Activated naive CD4-positive, alpha-beta T cell treated with anti-CD3 and anti-CD28 coated beads, Interleukin-2, amount 10 ng/mL, durations not matched to agents 7 days and 5 days (primary cell): ENCODE measurements around the gene NR2C2AP.
"Not testable (repeated sequence)": the region's sequence is repeated elsewhere in the genome, so short reads cannot be mapped to it uniquely, and the experiment has no call there.

Experiments used
- CTCF ChIA-PET: fragments of 350-600 bp; sonication (Branson Sonifier 250); formaldehyde crosslinking; loops from one replicate; lab custom pipeline; 2021; ENCODE audit warnings: antibody characterized with exemption; lab: Charles Lee
- DNase-seq: peaks from one replicate; pipeline ENCODE4 v3.0.0-alpha.2; 2020
- H3K27ac Mint-ChIP-seq: one replicate; pipeline ENCODE4 v1.8.0; 2021; ENCODE audit warnings: mild to moderate bottlenecking, moderate library complexity, mixed read lengths
- H3K27me3 Mint-ChIP-seq: one replicate; pipeline ENCODE4 v1.8.0; 2021; ENCODE audit warnings: mild to moderate bottlenecking, mixed read lengths
- H3K36me3 Mint-ChIP-seq: one replicate; pipeline ENCODE4 v1.8.0; 2021; ENCODE audit warnings: mixed read lengths
- H3K4me1 Mint-ChIP-seq: one replicate; pipeline ENCODE4 v1.8.0; 2021; ENCODE audit warnings: mixed read lengths
- H3K4me3 Mint-ChIP-seq: one replicate; pipeline ENCODE4 v1.8.0; 2021; ENCODE audit warnings: mild to moderate bottlenecking, moderate library complexity, mixed read lengths
- H3K9me3 Mint-ChIP-seq: one replicate; pipeline ENCODE4 v1.8.0; 2021; ENCODE audit warnings: mixed read lengths

Gene NR2C2AP

GRCh38 chr19:19185853-19186740 is 17.1 kb downstream of the NR2C2AP start:
- H3K9me3 Mint-ChIP-seq = peaks cover 3% of the 10 kb centered on the region
- peak; percentile 78 for DNase-seq
- H3K36me3 Mint-ChIP-seq = peaks cover 18% of the 10 kb centered on the region
- H3K4me1 Mint-ChIP-seq = peaks cover 29% of the 10 kb centered on the region
- H3K27ac Mint-ChIP-seq = no peak overlapping the region
- no peak overlapping the region for H3K4me3 Mint-ChIP-seq
- CTCF ChIA-PET = interaction anchor here (0.7 to 3.0 kb wide), 4 partner anchors 12 to 178 kb away, joined by 3 to 16 read pairs (median 3); no protein-coding TSS in a partner anchor
- H3K27me3 Mint-ChIP-seq = no peaks in the 10 kb centered on the region

DNA sequence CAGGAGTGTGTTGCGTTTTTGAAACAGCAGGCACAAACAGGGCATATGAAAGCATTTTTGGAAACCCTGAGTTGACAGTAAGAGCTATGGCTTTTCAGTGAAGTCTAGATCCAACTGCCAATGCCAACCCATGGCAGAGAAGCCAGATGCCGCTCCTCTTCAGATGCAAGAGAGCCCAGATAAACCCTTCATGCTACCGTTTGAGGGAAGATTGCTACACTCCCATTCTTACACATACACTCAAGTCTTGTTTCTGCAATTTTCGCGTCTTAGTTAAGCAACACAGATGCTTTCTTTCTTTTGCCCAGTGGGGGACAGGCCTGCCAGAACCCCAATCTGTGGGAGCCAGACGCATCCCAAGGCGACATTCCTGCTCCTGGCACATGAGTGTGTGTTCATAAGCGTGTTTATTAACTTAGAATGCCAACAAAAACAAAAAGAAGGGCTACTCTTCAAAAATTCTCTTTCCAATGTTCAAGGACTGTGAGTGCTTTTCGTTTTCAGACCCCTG is 21.7 kb downstream of the NR2C2AP start:
- DNase-seq = no peak
- Mint-ChIP-seq H3K4me3 (no peak overlapping the region), H3K9me3 (peaks cover 3% of the 10 kb centered on the region), H3K4me1 (peaks cover 7% of the 10 kb centered on the region), H3K27ac (no peak overlapping the region), H3K27me3 (no peaks in the 10 kb centered on the region), H3K36me3 (peaks cover 24% of the 10 kb centered on the region)
- CTCF ChIA-PET = no interaction called here

DNA sequence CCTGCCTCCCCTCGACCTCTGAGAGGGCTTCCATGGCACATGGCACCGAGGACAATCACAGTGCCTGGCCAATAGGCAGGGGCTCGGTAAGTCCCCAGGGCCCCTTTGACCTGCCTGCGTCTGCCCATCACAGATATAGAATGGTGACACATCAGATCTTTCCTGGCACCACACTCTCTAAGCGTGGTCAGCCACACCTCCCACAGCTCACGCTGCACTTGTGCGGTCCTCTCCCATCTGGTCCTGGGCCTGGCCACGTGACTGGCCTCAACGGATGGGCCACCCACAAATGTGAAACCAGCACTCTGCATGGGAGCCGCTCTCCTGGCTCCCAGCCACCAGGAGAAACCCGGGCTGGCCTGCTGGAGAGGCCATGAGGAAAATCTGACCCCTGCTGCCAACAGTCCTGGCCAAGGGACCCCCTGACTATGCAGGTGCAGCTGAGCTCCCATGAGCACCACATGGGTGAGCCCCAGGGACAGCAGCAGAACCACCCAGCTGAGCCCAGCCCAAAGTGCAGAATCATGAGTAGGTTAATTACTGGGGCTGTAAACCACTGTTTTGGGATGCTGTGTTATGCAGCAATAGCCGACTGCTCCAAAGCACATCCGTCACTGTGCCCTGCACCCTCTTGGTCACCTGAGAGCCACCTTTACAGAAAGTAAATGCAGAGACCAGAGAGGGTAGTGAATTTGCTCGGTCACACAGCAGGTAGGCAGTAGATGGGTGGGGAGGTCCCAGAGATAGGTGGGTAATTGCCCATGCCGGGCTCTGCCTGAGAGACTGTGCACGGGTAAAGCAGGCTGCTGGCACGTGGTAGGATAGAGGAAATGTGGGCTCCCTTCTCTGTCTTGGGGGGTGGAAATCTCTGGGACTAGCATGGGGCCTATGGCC is 23.4 kb downstream of the NR2C2AP start:
- no peaks in the 10 kb centered on the region for H3K27me3 Mint-ChIP-seq
- peaks cover 19% of the 10 kb centered on the region for H3K36me3 Mint-ChIP-seq
- H3K9me3 Mint-ChIP-seq = no peaks in the 10 kb centered on the region
- no peak overlapping the region for H3K27ac Mint-ChIP-seq
- no peaks in the 10 kb centered on the region for H3K4me1 Mint-ChIP-seq
- CTCF ChIA-PET = interaction anchor here (1.3 kb wide), 1 partner anchor 11 kb away, joined by 3 read pairs; no protein-coding TSS in a partner anchor
- DNase-seq = no peak
- no peak overlapping the region for H3K4me3 Mint-ChIP-seq

- H3K9me3 Mint-ChIP-seq = no peaks in the 10 kb centered on the region
- H3K4me3 Mint-ChIP-seq = no peak overlapping the region
- CTCF ChIA-PET = interaction anchor here (4.3 kb wide), 1 partner anchor 29 kb away, joined by 44 read pairs; no protein-coding TSS in a partner anchor
- H3K27ac Mint-ChIP-seq = no peak overlapping the region
- no peaks in the 10 kb centered on the region for H3K4me1 Mint-ChIP-seq
- H3K27me3 Mint-ChIP-seq = no peaks in the 10 kb centered on the region
- H3K36me3 Mint-ChIP-seq = peaks cover 17% of the 10 kb centered on the region
- DNase-seq = no peak
Measured at GRCh38 chr19:19176950-19177349, 26.3 kb downstream of the NR2C2AP start.

DNA sequence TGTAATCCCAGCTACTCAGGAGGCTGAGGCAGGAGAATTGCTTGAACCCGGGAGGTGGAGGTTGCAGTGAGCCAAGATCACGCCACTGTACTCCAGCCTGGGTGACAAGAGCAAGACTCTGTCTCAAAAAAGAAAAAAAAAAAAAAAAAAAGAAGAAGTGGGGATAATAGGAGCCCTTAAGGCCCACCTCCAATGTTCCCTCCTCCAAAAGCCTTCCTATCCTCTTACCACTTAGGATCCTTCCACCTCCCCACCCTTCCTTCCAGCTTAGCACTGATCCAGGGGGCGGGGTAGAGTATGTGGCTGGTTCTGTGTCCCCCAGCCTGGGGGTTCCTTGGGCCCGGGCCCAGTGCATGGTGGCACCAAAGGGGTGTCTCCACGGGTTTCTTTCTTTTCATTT is 30.0 kb downstream of the NR2C2AP start:
- peaks cover 21% of the 10 kb centered on the region for H3K27me3 Mint-ChIP-seq
- peaks cover 14% of the 10 kb centered on the region for H3K4me1 Mint-ChIP-seq
- not testable (repeated sequence) for H3K36me3 Mint-ChIP-seq, H3K27ac Mint-ChIP-seq, DNase-seq, H3K4me3 Mint-ChIP-seq, H3K9me3 Mint-ChIP-seq
- CTCF ChIA-PET = interaction anchor here (2.8 to 4.3 kb wide), 3 partner anchors 11 to 26 kb away, joined by 16 to 44 read pairs (median 21); no protein-coding TSS in a partner anchor

DNA sequence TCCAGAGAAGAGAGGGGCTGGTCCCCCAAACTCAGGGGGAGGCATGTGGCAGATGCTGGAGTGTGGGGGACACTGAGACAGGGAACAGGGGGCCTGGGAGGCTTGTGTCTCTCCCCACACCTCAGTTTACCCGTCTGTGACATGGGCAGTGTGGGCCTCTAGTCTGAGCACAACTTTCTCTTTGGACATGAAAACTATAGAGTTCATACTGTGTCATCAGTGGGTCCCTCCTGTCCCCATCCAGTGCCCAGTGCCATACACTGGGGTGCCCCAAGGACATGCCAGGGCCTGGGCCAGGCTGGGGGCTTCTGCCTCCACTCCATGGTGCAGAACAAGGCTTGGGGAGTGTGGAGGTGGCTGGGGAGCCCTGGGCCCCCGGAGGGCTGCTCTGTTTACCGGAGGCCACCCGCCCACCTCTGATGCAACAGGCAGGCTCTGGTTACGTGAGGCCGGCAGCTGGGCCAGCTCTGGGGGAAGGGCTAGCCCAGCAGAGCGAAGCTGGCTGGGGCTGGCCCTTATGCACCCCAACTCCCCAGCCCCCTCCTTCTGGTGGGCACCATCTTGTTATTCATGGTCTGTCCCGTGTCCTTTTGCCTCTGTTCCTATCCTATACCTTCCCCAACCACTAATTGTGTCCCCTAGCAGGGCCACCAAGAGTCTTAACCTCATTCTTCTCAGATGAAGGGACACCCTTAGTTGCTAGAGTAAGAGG is 31.2 kb downstream of the NR2C2AP start:
- Mint-ChIP-seq H3K9me3 (no peaks in the 10 kb centered on the region), H3K4me1 (peaks cover 14% of the 10 kb centered on the region), H3K27ac (no peak overlapping the region), H3K27me3 (peaks cover 21% of the 10 kb centered on the region), H3K4me3 (no peak overlapping the region), H3K36me3 (peaks cover 3% of the 10 kb centered on the region)
- no peak for DNase-seq
- CTCF ChIA-PET = interaction anchor here (0.7 to 1.0 kb wide), 2 partner anchors 29 to 32 kb away, joined by 3 read pairs; no protein-coding TSS in a partner anchor

- H3K27ac Mint-ChIP-seq = no peak overlapping the region
- no peaks in the 10 kb centered on the region for H3K9me3 Mint-ChIP-seq
- H3K4me1 Mint-ChIP-seq = peaks cover 14% of the 10 kb centered on the region
- H3K4me3 Mint-ChIP-seq = no peak overlapping the region
- no peaks in the 10 kb centered on the region for H3K36me3 Mint-ChIP-seq
- peaks cover 21% of the 10 kb centered on the region for H3K27me3 Mint-ChIP-seq
- CTCF ChIA-PET = no interaction called here
- no peak for DNase-seq
Measured at GRCh38 chr19:19170873-19171672, 32.1 kb downstream of the NR2C2AP start.

GRCh38 chr19:19170053-19170872 is 33.0 kb downstream of the NR2C2AP start, which contains the start of gene MEF2B:
Gene MEF2B (minus strand): TSS chr19:19170263. CDS start chr19:19150735, 19,528 bp downstream.
- Mint-ChIP-seq H3K4me3 (no peak within 1 kb of the TSS), H3K36me3 (no peaks in the 10 kb centered on the region), H3K27me3 (peaks cover 21% of the 10 kb centered on the region), H3K27ac (no peak within 1 kb of the TSS), H3K9me3 (no peaks in the 10 kb centered on the region), H3K4me1 (peaks cover 14% of the 10 kb centered on the region)
- DNase-seq = peak; percentile 91
- CTCF ChIA-PET = interaction anchor here (1.4 kb wide), 1 partner anchor 23 kb away, joined by 4 read pairs; no protein-coding TSS in a partner anchor

DNA sequence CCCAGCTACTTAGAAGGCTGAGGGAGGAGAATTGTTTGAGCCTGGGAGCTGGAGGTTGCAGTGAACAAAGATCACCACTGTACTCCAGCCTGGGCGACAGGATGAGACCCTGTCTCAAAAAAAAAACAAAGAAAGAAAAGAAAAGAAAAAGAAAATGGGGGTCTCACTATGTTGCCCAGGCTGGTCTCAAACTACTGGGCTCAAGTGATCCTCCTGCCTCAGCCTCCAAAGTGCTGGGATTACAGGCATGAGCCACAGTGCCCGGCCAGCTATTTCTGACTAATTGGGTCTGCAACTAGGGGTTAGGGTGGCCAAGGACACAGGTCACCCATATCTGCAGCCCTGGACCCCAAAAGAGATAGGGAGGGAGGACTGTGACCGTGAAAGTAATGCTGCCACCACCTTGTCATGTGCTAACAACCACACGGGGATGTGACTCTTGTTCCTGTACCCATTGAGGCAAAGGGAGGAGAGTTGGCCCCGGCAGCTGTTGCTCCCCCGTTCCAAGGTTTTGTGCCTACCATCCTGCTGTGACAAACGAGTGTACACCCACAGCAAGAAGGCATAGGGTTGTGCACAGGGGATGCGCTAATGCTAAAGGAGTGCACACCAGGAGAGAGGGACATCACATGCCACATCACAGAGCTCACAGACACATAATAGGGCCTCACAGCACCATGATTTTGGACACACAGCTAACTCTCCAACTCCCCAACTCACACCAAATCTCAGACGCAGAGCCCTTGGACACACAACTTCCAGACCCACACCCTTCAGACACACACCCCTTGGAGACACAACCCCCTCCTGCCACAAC is 33.8 kb downstream of the NR2C2AP start:
- peaks cover 21% of the 10 kb centered on the region for H3K27me3 Mint-ChIP-seq
- peaks cover 14% of the 10 kb centered on the region for H3K4me1 Mint-ChIP-seq
- no peaks in the 10 kb centered on the region for H3K36me3 Mint-ChIP-seq
- DNase-seq = no peak
- H3K27ac Mint-ChIP-seq = no peak overlapping the region
- CTCF ChIA-PET = interaction anchor here (1.1 to 1.4 kb wide), 2 partner anchors 10 to 22 kb away, joined by 3 to 4 read pairs; no protein-coding TSS in a partner anchor
- H3K4me3 Mint-ChIP-seq = no peak overlapping the region
- H3K9me3 Mint-ChIP-seq = no peaks in the 10 kb centered on the region

- H3K9me3 Mint-ChIP-seq = no peaks in the 10 kb centered on the region
- no peak overlapping the region for H3K27ac Mint-ChIP-seq
- H3K4me1 Mint-ChIP-seq = peaks cover 14% of the 10 kb centered on the region
- H3K36me3 Mint-ChIP-seq = no peaks in the 10 kb centered on the region
- peaks cover 21% of the 10 kb centered on the region for H3K27me3 Mint-ChIP-seq
- CTCF ChIA-PET = interaction anchor here (0.6 kb wide), 1 partner anchor 35 kb away, joined by 3 read pairs; no protein-coding TSS in a partner anchor
- no peak for DNase-seq
- H3K4me3 Mint-ChIP-seq = no peak overlapping the region
Measured at GRCh38 chr19:19167612-19168011, 35.6 kb downstream of the NR2C2AP start.

DNA sequence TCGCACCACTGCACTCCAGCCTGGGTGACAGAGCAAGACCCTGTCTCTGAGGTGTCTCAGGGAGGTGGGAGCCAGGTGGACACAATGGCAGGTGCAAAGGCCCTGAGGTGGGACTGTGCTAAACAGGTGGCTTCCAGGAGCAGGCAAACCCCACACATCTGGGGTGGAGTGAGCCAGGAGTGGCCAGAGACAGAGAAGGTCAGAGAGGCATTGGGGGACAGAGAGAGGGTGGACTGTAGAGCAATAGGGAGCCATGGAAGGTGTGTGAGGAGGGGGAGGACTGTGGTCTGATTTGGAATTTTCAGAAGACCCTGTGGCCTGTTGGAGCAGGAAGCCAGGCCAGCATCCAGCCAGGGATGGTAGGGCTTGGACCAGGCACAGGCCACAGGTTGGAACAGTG is 37.8 kb downstream of the NR2C2AP start:
- Mint-ChIP-seq H3K4me1 (peaks cover 9% of the 10 kb centered on the region), H3K9me3 (no peaks in the 10 kb centered on the region), H3K36me3 (no peaks in the 10 kb centered on the region), H3K27ac (no peak overlapping the region), H3K4me3 (no peak overlapping the region), H3K27me3 (peaks cover 13% of the 10 kb centered on the region)
- CTCF ChIA-PET = interaction anchor here (0.7 kb wide), 1 partner anchor 484 kb away, joined by 3 read pairs; no protein-coding TSS in a partner anchor
- no peak for DNase-seq
